NCI-H2171 treated with DMSO at 0.1 percent for 48 hours (cell line): Measurements from ENCODE around the gene SUPT3H.

ENCODE experiments used
- DNase-seq: peaks from one replicate; lab custom pipeline; 2025; lab: John Stamatoyannopoulos, UW

The SUPT3H gene

DNA sequence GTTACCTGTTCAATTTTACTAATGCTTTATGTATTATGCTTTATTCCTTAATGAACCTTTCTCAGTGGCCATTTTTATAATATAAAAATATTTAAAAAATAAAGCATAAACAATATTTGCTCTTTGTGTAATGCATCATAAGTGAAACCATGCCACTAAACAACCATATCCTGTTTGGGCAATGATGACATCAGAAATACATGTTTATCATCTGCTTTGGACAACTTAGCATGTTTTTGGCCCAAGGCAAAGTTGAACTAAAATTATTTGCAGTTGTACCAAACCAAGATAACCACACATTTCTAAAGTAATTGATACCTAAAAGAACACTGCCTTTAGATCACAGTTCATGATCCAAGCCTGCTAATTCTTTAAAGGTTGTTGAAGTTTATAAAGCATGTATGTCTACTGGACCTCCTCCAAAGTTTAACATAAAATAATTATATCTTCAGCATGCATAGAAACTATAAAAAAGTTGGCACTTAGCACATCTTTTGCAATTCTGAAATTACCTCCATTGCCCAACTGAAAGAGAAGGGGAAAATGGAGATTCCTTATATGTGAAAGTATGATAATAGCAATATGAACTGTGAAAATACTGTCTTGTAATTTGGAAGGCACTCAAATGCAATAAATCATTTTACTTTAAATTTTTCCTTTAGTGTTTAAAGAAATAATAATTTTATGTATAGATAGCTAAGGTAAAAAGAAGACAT lies 375.2 kb downstream of the SUPT3H start:
- no peak for DNase-seq

DNA sequence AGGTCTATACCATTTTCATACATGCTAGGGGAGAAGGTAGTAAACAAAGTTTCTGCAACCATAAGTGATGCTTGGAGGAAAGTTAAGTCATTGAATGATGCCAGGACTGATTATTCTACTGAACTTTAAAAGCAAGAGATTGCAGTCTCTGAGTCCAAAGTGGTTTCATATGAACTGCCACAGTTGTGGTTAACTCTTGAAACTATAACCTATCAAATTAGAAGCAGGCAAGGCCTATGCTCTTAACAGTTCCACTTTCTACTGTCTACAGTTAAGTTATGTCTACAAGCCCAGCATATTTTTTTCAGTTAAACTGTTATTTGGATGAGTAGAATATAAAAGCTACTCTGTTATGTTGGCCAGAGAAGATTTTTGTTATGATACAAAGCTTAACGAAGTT lies 376.1 kb downstream of the SUPT3H start:
- no peak for DNase-seq

GRCh38 chr6:45000833-45001232 lies 376.9 kb downstream of the SUPT3H start:
- no peak for DNase-seq

DNA sequence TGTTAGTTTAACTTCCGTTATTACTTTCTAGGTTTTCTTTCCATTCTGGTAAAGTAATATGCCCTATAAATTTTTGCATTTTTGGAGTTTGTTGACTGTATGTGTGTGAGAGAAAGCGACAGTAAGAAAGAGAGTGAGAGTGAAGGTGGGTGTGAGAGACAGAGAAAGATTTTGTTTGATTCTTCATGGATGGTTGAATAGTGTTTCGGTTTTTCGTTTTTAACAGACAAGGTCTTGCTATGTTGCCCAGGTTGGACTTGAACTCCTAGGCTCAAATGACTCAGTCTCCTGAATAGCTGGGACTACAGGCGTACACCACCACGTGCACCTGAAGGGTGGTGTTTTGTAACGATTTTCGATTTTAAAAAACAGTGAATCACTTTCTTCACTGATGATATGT lies 378.7 kb downstream of the SUPT3H start:
- DNase-seq: no peak

DNA sequence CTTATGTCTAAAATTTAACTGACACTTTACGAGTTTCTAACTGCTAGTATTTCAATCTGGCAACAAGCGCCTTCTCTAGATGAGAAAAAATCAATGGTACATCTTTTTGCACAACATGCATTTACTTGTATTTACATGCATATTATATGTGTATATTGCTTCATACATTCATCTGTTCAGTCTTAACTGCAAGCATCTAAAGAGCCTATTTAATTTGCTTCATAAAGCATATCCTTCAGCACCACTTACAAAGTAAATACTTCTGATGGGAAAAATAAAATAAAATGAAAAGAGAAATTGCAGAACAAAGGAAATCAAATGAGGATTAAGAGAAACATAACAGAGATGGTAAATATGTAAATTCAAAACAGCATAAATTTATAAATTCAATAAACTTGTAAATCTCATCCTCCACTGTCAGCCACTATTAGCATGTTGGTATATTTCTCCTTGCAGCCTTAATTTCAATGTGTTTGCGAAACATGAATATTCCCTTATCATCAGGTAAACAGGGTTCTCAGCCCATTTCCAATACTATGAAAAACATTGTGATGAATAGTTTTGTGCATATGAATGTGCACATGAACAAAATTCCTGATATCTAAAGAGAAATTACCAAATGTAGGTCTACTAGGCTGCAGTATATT lies 382.1 kb downstream of the SUPT3H start:
- DNase-seq: no peak

DNA sequence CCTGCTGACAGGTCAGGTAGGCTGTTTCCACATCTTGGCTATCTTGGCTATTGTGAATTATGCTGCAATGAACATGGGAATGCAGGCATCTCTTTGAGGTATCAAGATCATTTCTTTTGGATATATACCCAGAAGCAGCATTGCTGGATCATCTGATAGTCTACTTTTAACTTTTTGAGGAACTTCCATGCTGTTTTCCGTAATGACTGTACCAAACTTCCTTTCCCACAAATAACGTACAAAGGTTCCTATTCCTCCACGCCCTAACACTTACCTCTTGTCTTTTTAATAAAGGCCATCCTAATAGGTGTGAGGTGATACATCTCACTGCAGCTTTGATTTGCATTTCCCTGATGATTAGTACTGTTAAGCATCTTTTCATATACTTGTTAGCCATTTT lies 388.3 kb downstream of the SUPT3H start:
- no peak for DNase-seq

DNA sequence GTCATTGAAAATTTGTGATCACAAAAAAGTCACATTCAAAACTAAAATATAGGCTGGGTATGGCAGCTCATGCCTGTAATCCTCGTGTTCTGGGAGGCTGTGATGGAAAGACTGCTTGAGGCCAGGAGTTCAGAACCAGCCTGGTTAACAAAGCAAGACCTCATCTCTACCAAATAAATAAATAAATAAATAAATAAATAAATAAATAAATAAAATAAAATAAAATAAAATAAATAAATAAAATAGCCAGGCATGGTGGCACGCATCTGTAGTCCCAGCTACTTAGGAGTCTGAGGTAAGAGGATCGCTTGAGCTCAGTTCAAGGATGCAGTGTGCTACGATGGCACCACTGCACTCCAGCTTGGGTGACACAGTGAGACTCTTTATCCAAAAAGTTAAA lies 392.7 kb downstream of the SUPT3H start:
- DNase-seq: no peak

DNA sequence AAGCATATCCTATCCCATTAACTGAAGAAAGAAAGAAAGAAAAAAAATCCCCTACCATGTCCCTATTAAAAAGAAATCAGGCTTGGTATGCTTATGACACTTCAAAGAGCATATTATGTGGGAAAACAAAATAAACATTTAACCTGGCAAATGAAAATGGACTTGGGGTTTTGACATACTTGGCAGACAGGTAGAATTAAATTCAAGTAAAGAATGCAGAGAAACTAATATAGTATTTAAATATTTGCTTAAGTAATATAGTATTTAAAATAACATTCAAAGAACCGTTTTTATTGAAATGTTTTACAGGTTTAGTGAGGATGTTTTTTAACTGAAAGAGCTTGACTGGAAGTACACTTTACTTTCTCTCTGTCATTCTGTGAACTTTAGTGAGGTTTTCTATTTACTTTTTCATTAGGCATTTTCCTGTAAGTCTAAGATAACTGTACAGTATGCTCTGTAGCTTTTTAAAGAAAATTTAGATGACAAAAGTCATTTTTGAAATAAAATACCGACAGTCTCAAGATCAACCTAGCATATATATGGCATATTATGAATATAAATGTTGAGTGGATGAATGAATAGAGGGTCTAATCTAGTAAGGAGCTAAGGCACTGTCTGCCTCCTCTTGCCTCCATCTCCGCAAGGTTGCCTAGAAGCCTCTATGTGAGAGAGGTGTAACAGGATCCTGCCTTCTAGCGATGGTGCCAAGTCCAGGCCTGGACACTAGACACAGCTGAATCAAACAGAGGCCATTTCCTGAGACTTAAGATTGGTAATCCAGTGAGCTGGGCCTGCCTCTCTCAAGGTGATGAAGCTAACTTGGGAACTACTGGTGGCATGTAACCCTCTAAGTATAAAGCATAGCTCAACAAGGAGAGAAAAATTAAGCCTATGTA lies 394.0 kb downstream of the SUPT3H start:
- no peak for DNase-seq

DNA sequence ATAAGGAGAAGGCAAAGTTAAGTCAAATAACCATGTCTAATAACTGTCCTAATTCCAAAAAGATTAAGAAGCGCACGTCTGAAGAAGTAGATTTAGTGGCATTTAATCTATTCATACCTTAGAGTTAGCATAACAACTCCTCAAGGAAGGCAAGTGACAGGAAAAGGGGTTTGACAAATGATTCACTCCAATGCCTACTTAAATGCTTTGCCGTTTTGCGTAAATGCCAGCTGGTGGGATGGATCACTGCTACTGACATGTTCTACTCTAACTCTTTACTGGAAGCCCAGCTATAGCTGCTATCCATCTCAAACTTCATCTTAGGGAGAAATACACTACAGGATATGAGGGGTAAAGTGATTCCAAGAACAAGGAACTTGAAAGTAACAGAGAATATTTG lies 396.9 kb downstream of the SUPT3H start:
- no peak for DNase-seq

GRCh38 chr6:44976677-44977641 lies 400.8 kb downstream of the SUPT3H start:
- DNase-seq: no peak

DNA sequence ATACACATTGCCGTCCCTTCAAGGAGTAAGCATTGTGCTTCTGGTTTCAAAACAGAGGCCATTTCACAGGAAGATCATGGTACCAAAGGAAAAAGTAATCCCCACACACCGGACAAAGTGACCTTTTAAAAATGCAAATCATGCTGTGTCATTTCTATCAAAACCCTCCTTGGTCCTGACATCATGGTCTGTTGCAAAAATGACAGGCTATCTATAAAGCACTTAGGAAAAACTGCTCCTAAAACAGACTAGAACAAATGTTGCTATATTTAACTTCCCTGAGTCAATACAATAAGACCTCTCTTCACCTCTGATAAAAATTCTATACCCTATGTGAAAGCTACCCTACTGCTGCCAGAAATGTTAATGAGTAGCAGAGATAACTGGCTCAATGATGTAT lies 403.2 kb downstream of the SUPT3H start:
- DNase-seq: no peak

- no peak for DNase-seq
Measured at GRCh38 chr6:44972709-44973108, 405.0 kb downstream of the SUPT3H start.

DNA sequence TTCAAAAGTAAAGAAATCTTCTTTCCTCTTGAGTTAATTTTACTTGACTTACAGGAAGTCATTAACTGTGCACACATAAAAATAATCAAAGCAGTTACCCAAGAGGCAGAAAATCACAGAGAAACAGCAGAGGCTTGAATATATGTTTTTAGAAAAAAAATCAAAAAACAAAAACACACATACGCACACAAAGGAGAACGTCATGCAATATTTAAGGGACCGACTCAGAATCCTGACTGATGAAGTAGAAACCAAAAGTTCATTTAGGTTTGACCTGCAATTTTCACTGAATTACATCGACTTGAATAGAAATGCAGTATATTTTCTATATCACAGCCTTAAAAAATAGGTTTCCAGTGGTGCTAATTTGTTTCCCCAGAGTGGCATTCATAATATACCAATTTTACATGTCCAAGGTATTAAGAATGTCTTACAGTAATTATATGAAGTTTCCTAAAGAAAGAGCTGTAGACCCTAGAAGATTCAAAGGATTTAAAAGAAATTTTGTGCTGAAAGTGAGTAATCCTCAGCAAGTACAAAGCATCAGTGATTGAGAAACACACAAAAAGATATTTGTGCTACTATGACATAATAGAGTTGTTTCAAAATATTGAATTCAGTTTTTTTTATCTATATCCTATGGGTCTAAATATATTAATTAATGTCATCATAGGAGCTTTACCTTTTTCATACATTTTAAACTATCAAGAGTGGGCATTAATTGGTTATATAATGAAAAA lies 408.1 kb downstream of the SUPT3H start:
- DNase-seq: no peak

DNA sequence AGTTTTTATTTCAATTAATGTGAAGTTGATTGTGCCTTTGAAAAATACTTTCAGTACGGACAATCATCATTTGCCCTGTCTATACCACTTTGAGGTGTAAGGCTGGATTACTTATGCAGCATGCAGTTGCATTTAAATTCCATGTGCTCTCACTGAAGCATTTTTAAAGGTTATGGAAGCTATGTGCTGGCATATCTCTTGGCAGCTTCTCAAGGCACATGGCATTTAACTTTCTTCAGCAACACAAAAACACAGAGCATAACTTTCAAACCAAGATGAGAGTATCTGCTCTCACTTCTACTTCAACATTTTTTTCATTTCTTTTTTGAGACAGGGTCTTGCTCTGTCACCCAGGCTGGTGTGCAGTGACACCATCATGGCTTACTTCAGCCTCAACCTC lies 410.3 kb downstream of the SUPT3H start:
- no peak for DNase-seq

DNA sequence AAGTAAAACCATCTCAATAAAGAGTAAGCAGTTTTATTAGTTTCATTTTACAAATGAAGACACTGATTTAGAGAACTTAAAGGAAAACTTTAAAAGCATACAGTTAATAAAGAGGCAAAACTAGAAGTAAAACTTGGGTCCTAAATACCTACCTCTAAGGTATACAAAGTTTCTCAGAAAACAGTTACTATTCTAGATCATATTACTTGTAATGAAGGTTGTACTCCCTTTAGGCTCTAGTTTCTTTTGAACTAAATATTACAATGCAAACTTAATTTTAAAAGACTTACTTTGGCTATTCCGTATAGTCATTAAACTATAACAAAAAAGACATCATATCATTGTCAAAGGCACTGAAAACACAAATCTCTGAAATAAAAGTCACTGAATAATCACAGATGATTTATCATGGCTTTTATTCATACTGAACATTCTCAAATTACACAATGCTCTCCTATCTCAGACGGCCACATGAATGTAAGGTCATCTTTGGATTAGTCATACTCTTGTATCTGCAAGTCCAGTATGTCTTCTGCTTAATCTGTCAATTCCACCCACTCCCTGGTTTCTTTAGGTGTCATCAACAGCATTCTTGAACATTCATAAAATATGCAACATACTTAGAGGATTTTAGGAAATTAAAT lies 411.2 kb downstream of the SUPT3H start:
- no peak for DNase-seq

- no peak for DNase-seq
Measured at GRCh38 chr6:44965708-44966107, 412.0 kb downstream of the SUPT3H start.

GRCh38 chr6:44960898-44961297 lies 416.8 kb downstream of the SUPT3H start:
- DNase-seq: no peak

- DNase-seq: no peak
Measured at GRCh38 chr6:44959651-44960050, 418.1 kb downstream of the SUPT3H start.

DNA sequence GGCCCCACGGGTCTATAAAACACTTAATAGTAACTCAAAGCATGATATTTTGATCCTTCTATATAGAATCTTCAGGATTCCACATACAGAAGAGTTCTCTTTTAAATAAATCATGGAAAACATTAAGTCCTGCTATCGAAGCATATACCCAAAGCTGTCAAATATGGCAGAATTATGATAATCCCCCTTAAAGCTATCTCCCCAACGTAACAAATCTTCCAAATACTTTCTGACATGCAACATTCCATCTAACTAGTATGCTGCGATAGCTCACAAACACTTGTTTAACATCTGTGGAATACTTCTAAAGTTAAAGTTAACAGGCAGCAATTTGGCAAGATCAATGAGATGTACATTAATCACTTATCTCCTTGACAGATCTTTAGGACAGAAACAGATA lies 420.6 kb downstream of the SUPT3H start:
- DNase-seq: no peak

DNA sequence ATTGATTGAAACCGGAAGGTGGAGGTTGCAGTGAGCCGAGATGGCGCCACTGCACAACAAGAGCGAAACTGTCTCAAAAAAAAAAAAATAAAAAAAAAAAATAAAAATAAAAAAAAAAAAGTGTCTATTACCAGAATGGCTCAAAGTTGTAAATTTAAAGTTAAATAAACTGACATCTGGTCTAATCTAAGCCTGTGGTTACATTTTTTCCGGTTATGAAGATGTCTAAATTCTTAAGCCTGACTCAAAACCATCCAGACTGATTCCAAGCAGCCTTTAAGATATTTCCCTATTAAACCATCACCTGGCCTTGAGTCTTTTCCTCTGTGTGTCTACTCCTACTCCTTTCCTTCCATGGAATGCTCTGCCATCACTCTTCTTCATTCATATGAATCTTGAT lies 421.3 kb downstream of the SUPT3H start:
- DNase-seq: no peak

GRCh38 chr6:44955145-44955544 lies 422.6 kb downstream of the SUPT3H start:
- no peak for DNase-seq
